OCI-LY7 (cell line): ENCODE results near the gene MTUS2. TPM values are rescaled to one million over a fixed set of nuclear protein-coding genes. Genes with fewer than 3 reads are reported as not detected.

Experiments used
- BruUV-seq: library from RNA; stranded (reverse); fragments of 400-500 nt; replicated peaks from 2 replicates; lab custom pipeline; 2021; lab: Mats Ljungman, UMichigan
- CTCF ChIA-PET: fragments of 300-600 bp; sonication (Branson Sonifier 250); formaldehyde crosslinking; loops from one replicate; lab custom pipeline; 2022; ENCODE audit warnings: antibody characterized with exemption; ENCODE audit not compliant: unreplicated experiment; lab: Charles Lee
- POLR2A ChIA-PET: fragments of 300-600 bp; sonication (Branson Sonifier 250); formaldehyde crosslinking; loops from one replicate; lab custom pipeline; 2022; ENCODE audit warnings: antibody characterized with exemption; lab: Charles Lee
- DNase-seq: peaks from one replicate; pipeline ENCODE4 v3.0.0-alpha.2; 2015; ENCODE audit warnings: low spot score
- H2AFZ ChIP-seq: fragments of 200-600 bp; sonication (generic), shearing (Covaris generic); 2 replicates; pipeline ENCODE4 v1.6.1; 2014; ENCODE audit warnings: mild to moderate bottlenecking, antibody characterized with exemption, low read length, moderate library complexity
- H3K27ac ChIP-seq: fragments of 200-600 bp; sonication (generic); 2 replicates; pipeline ENCODE4 v1.5.1; 2014; ENCODE audit warnings: mixed run types, low read depth, mild to moderate bottlenecking, moderate library complexity, low read length, inconsistent platforms; ENCODE audit not compliant: poor library complexity, severe bottlenecking
- H3K36me3 ChIP-seq: fragments of 200-600 bp; sonication (generic); 2 replicates; pipeline ENCODE4 v1.6.1; 2014; ENCODE audit warnings: mild to moderate bottlenecking, antibody characterized with exemption, low read length, moderate library complexity, mixed read lengths; ENCODE audit not compliant: insufficient read depth
- H3K4me1 ChIP-seq: fragments of 200-600 bp; sonication (generic); 2 replicates; pipeline ENCODE4 v1.5.1; 2014; ENCODE audit warnings: mild to moderate bottlenecking, low read length; ENCODE audit not compliant: insufficient read depth, poor library complexity, severe bottlenecking
- H3K4me2 ChIP-seq: fragments of 200-600 bp; sonication (generic); 2 replicates; pipeline ENCODE4 v1.6.1; 2014; ENCODE audit warnings: mild to moderate bottlenecking, low read length
- H3K4me3 ChIP-seq: fragments of 200-600 bp; sonication (generic); 2 replicates; pipeline ENCODE4 v1.5.1; 2014; ENCODE audit warnings: mild to moderate bottlenecking, low read depth, low read length; ENCODE audit not compliant: poor library complexity, severe bottlenecking
- H3K79me2 ChIP-seq: fragments of 200-600 bp; sonication (generic); 2 replicates; pipeline ENCODE4 v1.6.1; 2016; ENCODE audit warnings: low read depth, mild to moderate bottlenecking, low read length, moderate library complexity, mixed read lengths; ENCODE audit not compliant: insufficient read depth
- H3K9me2 ChIP-seq: fragments of 200-600 bp; sonication (generic); 2 replicates; pipeline ENCODE4 v1.6.1; 2016; ENCODE audit warnings: mild to moderate bottlenecking, low read length, mixed read lengths; ENCODE audit not compliant: insufficient read depth
- H3K9me3 ChIP-seq: fragments of 200-600 bp; sonication (generic); 2 replicates; pipeline ENCODE4 v1.6.1; 2014; ENCODE audit warnings: mild to moderate bottlenecking, mixed run types, low read length, mixed read lengths
- H4K20me1 ChIP-seq: fragments of 200-600 bp; sonication (generic); 2 replicates; pipeline ENCODE4 v1.6.1; 2014; ENCODE audit warnings: mild to moderate bottlenecking, antibody characterized with exemption, low read length, moderate library complexity, mixed read lengths; ENCODE audit not compliant: insufficient read depth
- CTCF ChIP-seq: fragments of 200-600 bp; sonication (generic); conservative IDR thresholded peaks from 2 replicates; pipeline ENCODE4 v1.5.1; 2014; ENCODE audit warnings: mild to moderate bottlenecking, antibody characterized with exemption, low read length, moderate library complexity, mixed read lengths
- EZH2phosphoT487 ChIP-seq: fragments of 200-600 bp; sonication (generic); IDR thresholded peaks from 2 replicates; pipeline ENCODE4 v1.6.1; 2018; ENCODE audit warnings: low read depth, borderline replicate concordance, mild to moderate bottlenecking, mixed run types, antibody characterized with exemption, low read length, moderate library complexity, mixed read lengths
- intact Hi-C: fragments of 100-400 bp; cut with micrococcal nuclease; formaldehyde crosslinking; loops from one replicate; pipeline ENCODE4 v1.10.0; 2022; ENCODE audit not compliant: unreplicated experiment
- total RNA-seq, 2 experiments: library from RNA; depleted of rRNA in 1 of 2; stranded (reverse); fragments of >200 nt in 1 of 2; shearing (Covaris generic) in 1 of 2; gene quantifications; 2 replicates each; pipeline ENCODE4 v1.2.3, GENCODE V29; 2014 to 2022

Gene MTUS2
- total RNA-seq, 2 experiments from 2014 or later, result 0.16 to 9.8 TPM

- no peaks in the 10 kb centered on the region for H3K9me3 ChIP-seq
- TF ChIP-seq EZH2phosphoT487, result no peak
- peak; percentile 81 for TF ChIP-seq CTCF
- H3K79me2 ChIP-seq, result no peaks in the 10 kb centered on the region
- no peaks in the 10 kb centered on the region for H3K9me2 ChIP-seq
- H4K20me1 ChIP-seq, result no peaks in the 10 kb centered on the region
- no peak overlapping the region for H3K4me3 ChIP-seq
- H3K27ac ChIP-seq, result no peak overlapping the region
- no peak overlapping the region for H2AFZ ChIP-seq
- intact Hi-C loops, result no loop called here
- POLR2A ChIA-PET, result interaction anchor here (1.5 to 2.2 kb wide), 3 partner anchors 13 to 21 kb away, joined by 3 to 9 read pairs (median 4); no protein-coding TSS in a partner anchor
- BruUV-seq, result no TSS peak
- no peaks in the 10 kb centered on the region for H3K36me3 ChIP-seq
- CTCF ChIA-PET, result interaction anchor here (1.1 kb wide), 1 partner anchor 19 kb away, joined by 3 read pairs; no protein-coding TSS in a partner anchor
- H3K4me2 ChIP-seq, result no peak overlapping the region
- no peaks in the 10 kb centered on the region for H3K4me1 ChIP-seq
- peak; percentile 33 for DNase-seq
Observed at GRCh38 chr13:29454931-29455481, 634.9 kb downstream of the MTUS2 start.

DNA sequence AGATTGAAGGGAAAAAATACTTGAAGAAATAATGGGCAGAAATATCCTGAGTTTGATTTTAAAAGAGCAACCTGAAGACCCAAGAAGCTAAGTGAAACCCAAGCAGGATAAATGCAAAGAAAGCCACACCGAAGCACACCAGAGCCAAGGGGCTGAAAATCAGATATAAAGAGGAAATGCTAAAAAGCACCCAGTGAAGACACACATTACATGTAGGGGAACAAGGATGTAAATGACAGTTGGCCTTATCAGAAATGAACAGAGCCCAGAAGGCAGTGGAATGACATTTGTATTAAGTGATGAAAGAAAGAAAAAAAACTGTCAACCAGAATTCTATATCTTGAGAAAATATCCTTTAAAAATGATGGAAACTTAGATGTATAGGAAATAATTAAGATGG lies 636.3 kb downstream of the MTUS2 start:
- no peak overlapping the region for H3K4me2 ChIP-seq

More for the DNA sequence above, 636.3 kb downstream of the MTUS2 start:
- H3K9me3 ChIP-seq, result no peaks in the 10 kb centered on the region
- H3K79me2 ChIP-seq, result no peaks in the 10 kb centered on the region
- no peak for DNase-seq
- intact Hi-C loops, result no loop called here
- H3K27ac ChIP-seq, result no peak overlapping the region
- ChIA-PET POLR2A (interaction anchor here (2.2 kb wide), 1 partner anchor 22 kb away, joined by 9 read pairs; no protein-coding TSS in a partner anchor), CTCF (no interaction called here)
- TF ChIP-seq CTCF (no peak), EZH2phosphoT487 (no peak)
- no peak overlapping the region for H2AFZ ChIP-seq
- no TSS peak for BruUV-seq
- H4K20me1 ChIP-seq, result no peaks in the 10 kb centered on the region
- H3K36me3 ChIP-seq, result no peaks in the 10 kb centered on the region
- H3K4me1 ChIP-seq, result no peaks in the 10 kb centered on the region
- no peaks in the 10 kb centered on the region for H3K9me2 ChIP-seq
- no peak overlapping the region for H3K4me3 ChIP-seq
